Endothelial cell of hepatic sinusoid (primary cell): ENCODE results near the gene ZFTA.

Experiments used
- in situ Hi-C: cut with HindIII; loops from 2 replicates; pipeline ENCODE4 v1.10.0; 2017; ENCODE audit warnings: low sequenced_read_pairs

The ZFTA gene

GRCh38 chr11:63760487-63761079, 8.0 kb downstream of the ZFTA start:
- in situ Hi-C loops = no loop called here

GRCh38 chr11:63756919-63757761, 11.4 kb downstream of the ZFTA start:
- in situ Hi-C loops = no loop called here

GRCh38 chr11:63749624-63750023, 19.0 kb downstream of the ZFTA start:
- in situ Hi-C loops = no loop called here

DNA sequence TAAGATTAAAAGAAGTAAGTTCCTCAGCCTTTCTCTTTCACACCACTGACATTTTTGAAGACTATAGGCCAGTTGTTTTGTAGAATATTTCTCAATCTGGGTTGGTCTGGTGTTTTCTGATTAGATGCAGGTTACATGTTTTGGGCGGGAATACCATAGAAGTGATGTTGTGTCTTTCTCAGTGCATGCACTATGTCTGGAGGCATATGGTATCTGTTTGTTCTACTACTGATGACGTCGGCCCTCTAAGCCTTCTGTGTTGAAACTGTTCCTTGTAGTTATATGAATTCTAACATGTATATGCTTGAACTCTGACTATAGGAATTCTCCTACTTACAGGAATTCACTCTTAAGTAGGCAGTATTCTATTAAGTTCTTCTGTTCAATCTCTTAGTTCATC, 21.6 kb downstream of the ZFTA start:
- in situ Hi-C loops = no loop called here

DNA sequence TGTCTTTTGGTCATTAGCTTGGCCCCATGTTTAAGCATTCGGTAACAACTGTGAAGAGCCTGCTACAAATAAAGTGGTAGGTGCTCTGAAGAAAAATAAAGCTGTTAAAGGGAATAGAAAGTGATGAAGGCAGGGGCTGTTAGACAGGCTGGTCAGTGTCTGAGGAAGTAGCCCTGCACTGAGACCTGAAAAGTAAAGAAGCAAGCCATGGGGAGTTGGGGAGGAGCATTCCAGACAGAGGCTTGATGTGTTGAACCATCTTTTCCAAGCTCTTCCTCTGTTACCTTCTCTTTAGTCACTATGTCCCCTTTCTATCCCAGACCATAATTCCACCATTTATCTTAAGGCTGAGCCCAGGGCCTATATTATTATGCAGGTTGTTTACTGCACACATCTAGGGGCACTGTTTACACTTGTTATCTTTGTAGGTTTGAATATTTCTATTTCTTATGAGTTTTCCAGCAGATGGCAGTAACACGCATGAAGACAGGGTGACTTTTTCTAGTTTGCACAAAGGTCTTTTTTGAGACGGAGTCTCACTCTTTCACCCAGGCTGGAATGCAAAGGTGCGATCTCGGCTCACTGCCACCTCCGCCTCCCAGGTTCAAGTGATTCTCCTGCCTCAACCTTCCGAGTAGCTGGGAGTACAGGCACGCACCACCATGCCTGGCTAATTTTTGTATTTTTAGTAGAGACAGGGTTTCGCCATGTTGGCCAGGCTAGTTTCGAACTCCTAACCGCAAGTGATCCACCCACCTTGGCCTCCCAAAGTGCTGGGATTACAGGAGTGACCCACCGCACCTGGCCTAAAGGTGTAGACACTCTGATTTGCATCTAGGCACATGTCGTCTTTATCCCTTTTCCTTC, 23.0 kb downstream of the ZFTA start:
- in situ Hi-C loops = no loop called here

DNA sequence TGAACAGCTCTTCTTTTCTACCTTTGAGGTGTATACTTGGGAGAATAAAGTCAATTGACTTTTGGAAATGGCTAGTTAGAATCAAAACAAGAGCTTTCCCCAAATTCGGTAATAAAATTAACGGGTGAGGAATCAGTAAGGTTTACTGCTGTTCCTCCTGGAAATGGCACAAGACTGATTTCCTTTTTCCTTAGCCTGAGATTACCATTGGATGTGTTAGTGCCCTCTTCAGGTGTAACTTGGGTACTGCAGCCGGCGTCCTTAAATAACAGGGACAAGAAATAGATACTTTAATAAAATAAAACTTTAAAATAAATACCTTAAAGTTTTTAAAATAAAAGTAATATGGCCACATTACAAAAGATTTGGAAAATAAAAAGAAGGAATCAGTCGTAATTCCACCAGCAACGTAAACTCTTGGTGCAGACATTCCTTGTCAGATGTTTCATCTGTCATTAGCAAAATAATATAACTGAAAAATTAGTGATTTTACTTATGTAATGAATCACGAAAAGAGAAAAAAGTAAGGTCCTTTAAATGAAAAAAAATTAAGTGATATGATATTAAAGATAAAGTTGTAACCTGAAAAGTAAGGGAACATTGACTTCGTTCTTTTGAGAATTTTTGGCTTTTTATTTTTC, 29.7 kb downstream of the ZFTA start:
- in situ Hi-C loops = loop anchor here (10.0 kb wide), 1 partner anchor 244 kb away; the partner anchor contains the start of gene PLAAT5

DNA sequence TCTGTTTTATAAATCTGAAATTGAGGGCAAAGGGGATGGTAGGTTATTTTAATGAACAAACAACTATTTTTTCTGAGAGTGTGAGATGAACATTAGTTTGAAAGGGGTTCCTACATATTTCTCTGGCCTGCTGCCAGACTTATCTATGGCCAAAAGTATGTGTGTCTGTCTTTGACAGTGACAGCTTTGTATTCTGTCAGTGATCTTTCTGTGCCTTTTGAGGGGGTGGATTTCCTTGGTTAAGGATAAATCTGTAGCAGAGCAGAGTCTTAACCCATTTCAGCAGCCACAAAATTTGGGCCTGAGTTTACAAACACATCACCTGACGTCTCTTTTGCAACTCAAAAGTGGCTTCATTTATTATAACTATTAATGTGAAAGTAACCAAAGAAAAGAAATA, 30.9 kb downstream of the ZFTA start:
- in situ Hi-C loops = loop anchor here (10.0 kb wide), 1 partner anchor 243 kb away; the partner anchor contains the start of gene PLAAT5

DNA sequence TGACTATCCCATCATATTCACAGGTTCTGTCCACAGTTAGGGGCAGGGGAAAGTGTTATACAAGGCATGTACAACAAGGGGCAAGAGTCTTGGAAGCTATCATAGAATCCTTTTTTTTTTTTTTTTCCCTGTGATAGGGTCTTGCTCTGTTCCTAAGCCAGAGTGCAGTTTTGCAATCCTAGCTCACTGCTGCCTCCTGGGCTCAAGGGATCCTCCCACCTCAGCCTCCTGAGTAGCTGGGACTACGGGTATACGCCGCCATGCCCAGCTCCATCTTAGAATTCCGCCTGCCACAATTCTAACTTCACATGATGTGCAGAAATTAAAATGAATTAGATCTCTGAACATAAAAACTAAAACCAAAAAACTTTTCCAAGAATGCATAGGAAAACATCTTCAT, 31.7 kb downstream of the ZFTA start:
- in situ Hi-C loops = loop anchor here (10.0 kb wide), 1 partner anchor 242 kb away; the partner anchor contains the start of gene PLAAT5

DNA sequence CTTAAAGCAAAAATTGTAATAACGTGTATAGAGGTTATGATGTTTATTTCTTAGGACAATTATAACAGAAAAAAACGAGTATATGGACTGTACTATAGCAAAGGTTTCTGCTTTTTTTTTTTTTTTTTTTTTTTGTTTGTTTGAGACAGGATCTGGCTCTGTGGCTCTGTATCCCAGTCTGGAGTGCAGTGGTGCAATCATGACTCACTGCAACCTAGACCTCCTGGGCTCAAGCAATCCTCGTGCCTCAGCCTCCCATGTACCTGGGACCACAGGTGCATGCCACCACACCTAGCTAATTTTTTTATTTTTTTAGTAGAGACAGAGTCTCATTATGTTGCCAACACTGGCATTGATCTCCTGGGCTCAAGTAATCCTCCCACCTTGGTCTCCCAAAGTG, 39.2 kb downstream of the ZFTA start:
- in situ Hi-C loops = no loop called here

- in situ Hi-C loops = no loop called here
Observed at GRCh38 chr11:63720611-63721010, 48.0 kb downstream of the ZFTA start.

- in situ Hi-C loops = loop anchor here (5.0 to 10.0 kb wide), 2 partner anchors 58 to 75 kb away; no protein-coding TSS in a partner anchor
Observed at GRCh38 chr11:63719987-63720386, 48.6 kb downstream of the ZFTA start.

GRCh38 chr11:63719001-63719400, 49.6 kb downstream of the ZFTA start:
- in situ Hi-C loops = loop anchor here (5.0 to 10.0 kb wide), 2 partner anchors 57 to 74 kb away; no protein-coding TSS in a partner anchor
